AG04449 (cell line): ENCODE measurements around the gene FARP2.

Experiments used
- CTCF ChIA-PET: fragments of 350-600 bp; formaldehyde crosslinking; extraction: SDS; loops from one replicate; lab custom pipeline; 2021; ENCODE audit warnings: antibody characterized with exemption; lab: Yijun Ruan, JAX
- POLR2A ChIA-PET: fragments of 400-600, 350-600 bp; formaldehyde crosslinking; extraction: SDS; loops from one replicate; lab custom pipeline; 2020; ENCODE audit warnings: antibody characterized with exemption, inconsistent platforms; lab: Yijun Ruan, JAX
- DNase-seq: peaks from one replicate; pipeline ENCODE4 v3.0.0-alpha.2; 2010; ENCODE audit warnings: low read depth, low spot score
- H3K4me3 ChIP-seq: 2 replicates; pipeline ENCODE4 v1.5.1; 2011; ENCODE audit warnings: low read depth, mild to moderate bottlenecking, control low read depth, low read length
- TF ChIP-seq, protein P1 (sequence below): IDR thresholded peaks from one replicate; pipeline ENCODE4 v1.5.1; 2011; ENCODE audit warnings: mild to moderate bottlenecking, moderate library complexity, low read length, control low read depth, inconsistent platforms; ENCODE audit not compliant: insufficient read depth; ENCODE audit errors: missing control alignments

Gene FARP2

DNA sequence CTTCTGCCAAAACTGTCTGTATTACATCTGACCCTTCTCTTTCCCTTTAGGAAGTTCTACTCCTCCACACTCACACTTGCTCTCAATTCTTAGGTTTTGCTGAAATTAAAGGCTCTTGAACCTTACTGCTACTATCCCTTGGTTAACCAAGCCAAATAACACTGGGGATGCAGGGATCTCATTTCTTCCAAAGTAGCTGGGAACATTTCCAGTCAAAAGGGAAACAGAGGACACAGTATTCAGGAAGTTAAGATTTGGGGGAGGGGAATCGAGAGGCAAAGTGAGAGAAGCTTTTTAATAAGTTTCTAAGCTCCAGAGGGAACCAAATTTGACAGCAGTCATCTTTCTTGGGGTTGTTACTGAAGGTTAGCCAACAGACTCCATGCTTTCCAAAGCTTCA lies 34.2 kb upstream of the FARP2 start:
- POLR2A ChIA-PET = interaction anchor here (0.6 kb wide), 2 partner anchors 19 to 31 kb away, joined by 3 read pairs; no protein-coding TSS in a partner anchor
- no peak for DNase-seq
- CTCF ChIA-PET = no interaction called here
- TF ChIP-seq, protein P1, sequence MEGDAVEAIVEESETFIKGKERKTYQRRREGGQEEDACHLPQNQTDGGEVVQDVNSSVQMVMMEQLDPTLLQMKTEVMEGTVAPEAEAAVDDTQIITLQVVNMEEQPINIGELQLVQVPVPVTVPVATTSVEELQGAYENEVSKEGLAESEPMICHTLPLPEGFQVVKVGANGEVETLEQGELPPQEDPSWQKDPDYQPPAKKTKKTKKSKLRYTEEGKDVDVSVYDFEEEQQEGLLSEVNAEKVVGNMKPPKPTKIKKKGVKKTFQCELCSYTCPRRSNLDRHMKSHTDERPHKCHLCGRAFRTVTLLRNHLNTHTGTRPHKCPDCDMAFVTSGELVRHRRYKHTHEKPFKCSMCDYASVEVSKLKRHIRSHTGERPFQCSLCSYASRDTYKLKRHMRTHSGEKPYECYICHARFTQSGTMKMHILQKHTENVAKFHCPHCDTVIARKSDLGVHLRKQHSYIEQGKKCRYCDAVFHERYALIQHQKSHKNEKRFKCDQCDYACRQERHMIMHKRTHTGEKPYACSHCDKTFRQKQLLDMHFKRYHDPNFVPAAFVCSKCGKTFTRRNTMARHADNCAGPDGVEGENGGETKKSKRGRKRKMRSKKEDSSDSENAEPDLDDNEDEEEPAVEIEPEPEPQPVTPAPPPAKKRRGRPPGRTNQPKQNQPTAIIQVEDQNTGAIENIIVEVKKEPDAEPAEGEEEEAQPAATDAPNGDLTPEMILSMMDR = no peak
- no peak overlapping the region for H3K4me3 ChIP-seq

GRCh38 chr2:241323778-241324177 lies 32.3 kb upstream of the FARP2 start:
- ChIA-PET CTCF (interaction anchor here (1.3 kb wide), 1 partner anchor 9 kb away, joined by 4 read pairs; the partner anchor contains the start of genes HDLBP and SEPTIN2), POLR2A (interaction anchor here (0.6 kb wide), 1 partner anchor 22 kb away, joined by 3 read pairs; no protein-coding TSS in a partner anchor)
- no peak for DNase-seq
- TF ChIP-seq, protein P1 = no peak
- H3K4me3 ChIP-seq = no peak overlapping the region

- TF ChIP-seq, protein P1 = no peak
- ChIA-PET CTCF (interaction anchor here (1.0 to 1.3 kb wide), 2 partner anchors 10 to 11 kb away, joined by 3 to 4 read pairs; partner anchors contain the start of genes HDLBP and SEPTIN2), POLR2A (no interaction called here)
- DNase-seq = no peak
- H3K4me3 ChIP-seq = no peak overlapping the region
These were observed 31.3 kb upstream of the FARP2 start for GRCh38 chr2:241324775-241325174.

DNA sequence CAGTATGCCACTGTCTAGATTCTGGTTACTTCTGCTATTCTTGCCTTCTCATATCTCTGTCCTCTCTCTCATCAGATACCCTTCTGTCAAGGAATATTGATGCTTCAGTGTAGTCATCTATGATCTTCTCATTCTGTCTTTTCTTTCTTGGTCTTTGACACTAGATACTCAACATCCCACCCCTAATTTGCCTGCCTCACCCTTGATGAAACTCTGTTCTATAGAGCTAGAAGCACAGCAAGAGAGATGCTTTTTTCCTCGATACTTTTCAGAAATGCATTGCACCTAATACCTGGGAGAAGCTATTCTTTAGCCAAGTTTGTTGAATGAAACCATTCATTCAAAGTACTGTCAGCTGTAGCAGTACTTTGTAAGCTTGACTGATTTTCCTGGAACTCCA lies 30.8 kb upstream of the FARP2 start:
- TF ChIP-seq, protein P1 = no peak
- H3K4me3 ChIP-seq = no peak overlapping the region
- POLR2A ChIA-PET = no interaction called here
- CTCF ChIA-PET = interaction anchor here (1.0 kb wide), 1 partner anchor 12 kb away, joined by 3 read pairs; no protein-coding TSS in a partner anchor
- no peak for DNase-seq

DNA sequence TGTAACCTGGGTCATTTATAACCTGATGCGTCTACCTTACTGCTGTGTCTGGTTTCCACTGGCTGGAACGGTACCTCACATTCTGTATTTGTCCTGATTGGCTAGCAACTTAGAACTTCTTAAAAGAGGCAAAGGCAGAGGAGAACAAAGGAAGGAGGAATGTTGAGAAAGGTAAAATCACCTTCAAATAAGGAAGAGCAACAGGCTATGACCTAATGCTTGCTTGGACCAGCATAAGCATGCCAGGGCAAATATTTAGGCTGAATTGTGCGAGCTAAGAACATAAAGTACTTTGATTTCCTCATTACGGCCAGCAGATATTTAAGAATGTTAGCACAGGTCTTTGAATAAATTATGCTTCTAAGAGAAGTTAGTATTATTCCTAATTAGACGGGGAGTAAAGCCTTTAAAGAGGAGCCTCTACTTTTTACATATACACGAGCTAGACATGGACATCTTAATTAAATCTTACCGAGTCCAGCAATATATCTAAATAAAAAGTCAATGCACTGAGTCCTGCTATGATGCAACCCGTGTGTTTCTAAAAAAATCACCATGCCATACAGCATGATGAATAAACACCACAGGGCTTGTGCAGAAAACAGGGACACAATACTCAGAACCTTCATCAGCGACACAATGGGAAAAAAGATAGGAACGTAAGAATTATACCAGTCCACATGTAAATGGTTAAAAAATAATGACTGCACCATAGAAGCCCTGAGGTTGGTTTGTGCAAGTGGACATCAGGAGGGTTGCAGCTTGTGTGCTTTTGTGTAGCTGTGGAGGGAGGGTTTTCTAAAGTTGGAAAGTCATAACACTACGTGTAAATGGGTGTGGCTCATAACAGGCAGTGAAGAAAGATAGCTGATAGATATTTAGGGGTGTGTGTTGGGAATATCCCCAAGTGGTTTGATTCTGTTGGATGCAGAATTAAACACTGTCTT lies 26.1 kb upstream of the FARP2 start:
- H3K4me3 ChIP-seq = no peak overlapping the region
- POLR2A ChIA-PET = no interaction called here
- no peak for DNase-seq
- CTCF ChIA-PET = no interaction called here
- TF ChIP-seq, protein P1 = no peak

- TF ChIP-seq, protein P1 = no peak
- no peak overlapping the region for H3K4me3 ChIP-seq
- CTCF ChIA-PET = no interaction called here
- POLR2A ChIA-PET = no interaction called here
- DNase-seq = no peak
These were observed 25.5 kb upstream of the FARP2 start for GRCh38 chr2:241330616-241330981.
